GOT3 (cell line): ENCODE data around the gene PCCB.
"Not testable (repeated sequence)": the region's sequence is repeated elsewhere in the genome, so short reads cannot be mapped to it uniquely, and the experiment has no call there.

Experiments
- DNase-seq: peaks from one replicate; lab custom pipeline; 2025; ENCODE audit warnings: mixed read lengths; lab: John Stamatoyannopoulos, UW

The PCCB gene

DNA sequence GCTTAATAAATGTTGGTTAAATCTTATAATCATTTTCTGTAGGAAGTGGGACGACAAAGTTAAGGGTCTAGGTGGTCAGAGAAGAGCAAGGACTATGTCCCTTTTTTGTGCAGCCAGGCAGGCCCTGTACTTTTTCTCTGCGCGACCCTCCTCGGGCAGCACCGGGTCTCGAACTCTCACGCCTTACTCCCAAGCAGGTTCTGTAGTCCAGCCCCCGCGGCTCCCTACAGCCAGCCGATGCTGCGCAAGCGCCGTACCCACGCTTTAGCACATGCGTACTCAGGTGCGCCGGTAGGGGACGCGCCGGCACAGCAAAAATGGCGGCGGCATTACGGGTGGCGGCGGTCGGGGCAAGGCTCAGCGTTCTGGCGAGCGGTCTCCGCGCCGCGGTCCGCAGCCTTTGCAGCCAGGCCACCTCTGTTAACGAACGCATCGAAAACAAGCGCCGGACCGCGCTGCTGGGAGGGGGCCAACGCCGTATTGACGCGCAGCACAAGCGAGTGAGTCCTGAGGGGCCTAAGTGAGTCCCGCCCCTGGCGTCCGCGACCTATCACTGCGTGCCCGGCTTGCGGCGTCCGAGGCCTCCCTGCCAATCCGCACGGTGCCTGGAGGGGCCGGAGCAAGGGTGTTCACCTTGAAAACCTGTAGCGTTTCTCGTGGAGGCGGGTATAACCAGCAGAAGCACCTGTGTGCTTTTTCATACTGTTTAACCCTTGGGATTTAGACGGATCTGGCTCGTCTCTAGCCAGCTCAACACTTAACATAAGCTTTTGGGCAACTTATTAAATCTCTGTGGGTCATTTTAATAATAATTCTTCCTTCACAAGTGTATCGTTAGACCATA is at the start of gene PCCB:
Gene PCCB, plus strand, starts transcription at position 282 of the 844 bp plus-strand sequence. Its CDS starts 36 bp downstream, at position 318.
- peak; percentile 92 for DNase-seq

DNA sequence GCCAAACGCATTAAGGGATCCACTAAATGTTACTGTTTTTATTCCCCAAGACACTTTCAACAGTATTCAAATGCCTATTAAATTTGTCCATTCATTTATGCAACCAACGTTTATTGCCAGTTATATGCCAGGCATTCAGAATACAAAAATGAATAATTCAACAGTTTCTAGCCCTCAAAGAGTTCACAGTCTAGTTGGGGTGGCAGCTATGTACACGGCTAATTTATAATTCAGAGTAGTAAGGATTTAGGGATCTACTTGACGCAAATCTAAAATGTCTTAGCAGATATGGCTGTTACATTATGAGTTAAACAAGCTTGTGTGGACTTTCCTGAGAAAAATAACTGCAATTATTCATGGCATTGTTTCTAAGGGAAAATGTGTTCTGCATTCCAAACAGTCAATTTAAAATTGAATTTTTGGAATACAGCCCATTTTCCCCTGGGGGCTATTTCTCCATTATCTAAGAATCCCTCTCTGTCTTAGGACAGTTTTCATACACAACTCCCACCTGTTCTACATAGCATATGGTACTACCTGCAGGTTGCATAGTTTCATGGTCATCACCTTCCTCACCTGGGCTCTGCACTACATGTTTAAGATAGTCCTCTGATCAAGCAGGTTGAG is 42.5 kb upstream of the PCCB start:
- DNase-seq: no peak

DNA sequence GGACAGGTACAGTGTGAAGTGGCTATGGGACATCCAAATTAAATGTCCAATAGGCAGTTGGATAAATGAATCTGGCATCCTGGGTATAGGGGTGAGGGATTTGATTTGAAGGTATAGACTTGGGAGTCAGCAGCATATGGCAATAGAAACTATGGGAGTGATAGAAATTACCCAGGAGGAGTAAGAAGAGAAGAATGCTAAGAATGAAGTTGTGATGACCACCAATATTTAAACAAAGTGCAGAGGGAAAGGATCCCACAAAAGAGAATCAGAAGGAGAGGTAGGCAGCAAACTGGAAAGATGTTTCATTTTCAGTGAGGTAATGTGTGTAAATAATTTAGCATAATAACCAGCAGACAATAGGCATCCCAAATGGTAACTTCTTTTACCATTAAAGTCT is 40.2 kb upstream of the PCCB start:
- no peak for DNase-seq

DNA sequence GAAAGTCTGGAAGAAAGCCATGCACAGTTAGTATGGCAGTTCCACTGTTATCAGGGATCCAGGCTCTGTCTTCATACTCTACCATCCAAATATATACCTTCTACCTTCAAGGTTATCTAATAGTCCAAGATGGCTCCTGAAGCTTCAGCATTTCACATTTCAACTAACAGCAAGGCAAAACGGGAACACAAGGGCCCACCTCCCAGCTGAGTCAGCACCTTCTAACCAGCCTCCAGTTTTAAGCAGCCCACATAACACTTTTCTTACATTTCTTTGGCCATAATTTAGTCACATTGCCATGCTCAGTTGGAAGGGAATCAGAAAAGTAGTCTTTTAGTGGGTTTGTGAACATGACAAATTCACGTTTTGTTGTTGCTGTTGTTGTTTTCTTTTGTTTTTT is 38.6 kb upstream of the PCCB start:
- DNase-seq: no peak

DNA sequence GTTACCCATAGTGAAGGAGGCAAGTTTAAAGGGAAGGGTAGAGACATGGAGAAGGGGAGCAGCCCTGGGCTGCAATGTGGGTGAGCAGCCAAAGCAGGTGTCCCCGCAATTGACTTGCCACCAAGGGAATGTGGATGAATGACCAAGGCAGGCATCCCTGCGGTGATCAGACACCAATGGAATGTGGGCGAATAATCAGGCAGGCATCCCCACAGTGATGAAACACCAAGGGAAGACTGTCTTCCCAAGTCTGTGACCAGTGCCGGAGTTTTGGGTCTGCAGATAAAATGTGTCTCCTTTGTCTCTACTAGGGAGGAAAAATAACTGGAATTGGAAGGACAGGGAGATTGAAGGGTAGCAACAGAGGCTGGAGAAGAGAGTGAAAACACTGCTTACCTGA is 27.4 kb upstream of the PCCB start:
- not testable (repeated sequence) for DNase-seq

- no peak for DNase-seq
Observed at GRCh38 chr3:136232413-136232812, 17.7 kb upstream of the PCCB start.

GRCh38 chr3:136235545-136235944 is 14.6 kb upstream of the PCCB start:
- no peak for DNase-seq

GRCh38 chr3:136236109-136236508 is 14.0 kb upstream of the PCCB start:
- no peak for DNase-seq

- DNase-seq: no peak
Observed at GRCh38 chr3:136237103-136237502, 13.0 kb upstream of the PCCB start.

DNA sequence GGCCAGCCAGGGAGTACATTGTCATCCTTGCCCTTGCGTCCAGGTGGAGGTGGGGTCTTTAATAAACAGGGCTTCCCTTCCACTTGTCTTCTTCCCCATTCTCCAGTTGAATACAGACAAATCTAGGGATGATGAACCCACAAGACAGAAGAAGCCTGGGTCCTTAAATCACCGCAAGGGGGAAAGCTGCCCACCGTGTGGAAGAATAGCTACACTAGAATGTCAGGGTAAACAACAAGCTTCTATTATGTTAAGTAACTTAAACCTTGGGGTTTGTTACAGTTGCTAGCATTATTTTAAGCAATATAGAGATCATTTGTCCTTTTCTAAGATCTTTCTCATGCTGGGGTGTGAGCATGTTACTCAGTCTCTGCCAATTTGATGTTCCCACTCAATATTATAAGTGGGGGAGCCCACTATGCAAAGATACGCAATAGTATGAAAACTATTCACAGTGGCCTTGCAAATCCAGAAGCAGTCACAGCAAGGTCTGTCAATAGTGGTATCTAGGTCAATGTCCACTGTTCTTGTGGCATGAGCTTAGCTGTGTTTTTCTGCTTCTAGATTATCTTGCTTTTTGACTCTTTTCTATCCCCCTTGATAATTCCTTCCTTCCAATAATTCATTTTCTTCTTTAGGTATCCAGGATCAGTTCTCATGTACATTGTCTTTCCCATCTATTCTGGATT is 12.0 kb upstream of the PCCB start:
- no peak for DNase-seq

DNA sequence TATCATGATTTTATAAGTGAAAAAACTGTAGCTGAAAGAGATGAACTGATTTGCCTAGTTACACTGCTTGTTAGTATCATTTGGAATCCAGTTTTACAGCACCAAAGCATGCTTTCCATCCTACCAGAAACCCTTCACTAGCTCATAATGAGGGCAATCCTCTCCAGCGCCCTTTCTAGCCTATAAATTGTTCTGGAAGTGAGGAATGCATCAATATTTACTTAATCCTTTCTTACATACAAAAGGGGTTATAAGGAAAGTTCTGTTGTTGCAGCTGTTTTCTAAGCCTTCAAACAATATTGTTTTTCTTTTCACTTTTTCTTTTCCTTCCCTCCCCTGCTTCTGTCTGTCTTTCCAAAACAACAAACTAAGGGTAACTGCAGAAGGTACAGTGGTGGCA is 11.0 kb upstream of the PCCB start:
- no peak for DNase-seq

DNA sequence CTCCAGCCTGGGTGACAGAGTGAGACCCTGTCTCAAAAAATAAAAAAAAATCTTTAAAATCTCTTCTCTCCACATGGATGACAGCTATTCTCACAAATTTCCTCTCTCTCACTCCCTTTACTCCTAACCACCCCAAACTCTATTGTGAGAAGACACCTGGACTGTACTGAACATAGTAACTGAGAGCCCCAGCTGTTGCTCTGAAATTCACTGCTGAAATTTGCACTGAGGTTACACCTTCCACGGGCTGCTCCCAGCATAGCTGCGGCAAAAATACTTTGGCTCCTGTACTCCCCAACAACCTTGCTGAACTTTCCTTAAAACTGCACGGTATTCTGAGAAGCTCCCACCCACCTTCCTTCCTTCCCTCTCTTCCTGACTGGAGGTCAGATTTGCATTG is 4.4 kb upstream of the PCCB start:
- no peak for DNase-seq

GRCh38 chr3:136247436-136247835 is 2.7 kb upstream of the PCCB start:
- no peak for DNase-seq

DNA sequence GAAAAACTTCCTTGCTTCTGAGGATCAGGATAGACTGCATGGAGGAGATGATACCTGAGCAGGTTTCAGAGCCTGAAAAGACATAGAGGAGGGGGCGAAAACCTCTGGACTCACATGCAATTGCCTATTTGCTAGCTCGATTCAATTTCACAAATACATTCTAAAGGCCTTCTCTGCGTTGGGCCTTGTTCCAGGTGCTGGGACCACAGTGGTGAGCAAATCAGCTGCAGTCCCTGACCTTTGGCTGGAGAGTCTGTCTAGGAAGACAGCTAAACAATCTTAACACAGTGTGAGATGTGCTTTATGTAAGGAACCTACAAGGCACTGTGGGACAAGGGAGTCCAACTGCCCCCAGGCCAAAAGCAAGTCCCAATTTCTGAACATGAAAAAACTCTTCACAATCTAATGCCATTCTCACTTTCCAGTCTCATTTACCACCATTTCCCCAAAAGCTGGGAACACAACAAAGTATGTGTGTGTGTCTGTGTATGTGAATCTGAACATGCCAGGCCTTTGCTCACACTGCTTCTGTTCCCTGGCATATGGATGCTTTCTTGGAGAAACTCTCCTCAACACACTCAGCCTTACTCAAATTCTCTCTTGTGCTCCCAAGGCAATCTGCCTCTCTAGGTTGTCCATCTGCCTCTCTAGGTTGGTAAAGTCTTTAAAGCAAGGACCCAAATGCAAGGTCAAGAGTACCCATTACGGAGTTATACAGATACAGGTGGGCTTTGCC is 2.1 kb upstream of the PCCB start:
- DNase-seq: no peak

GRCh38 chr3:136249091-136249490 is 1.0 kb upstream of the PCCB start:
- DNase-seq: no peak

DNA sequence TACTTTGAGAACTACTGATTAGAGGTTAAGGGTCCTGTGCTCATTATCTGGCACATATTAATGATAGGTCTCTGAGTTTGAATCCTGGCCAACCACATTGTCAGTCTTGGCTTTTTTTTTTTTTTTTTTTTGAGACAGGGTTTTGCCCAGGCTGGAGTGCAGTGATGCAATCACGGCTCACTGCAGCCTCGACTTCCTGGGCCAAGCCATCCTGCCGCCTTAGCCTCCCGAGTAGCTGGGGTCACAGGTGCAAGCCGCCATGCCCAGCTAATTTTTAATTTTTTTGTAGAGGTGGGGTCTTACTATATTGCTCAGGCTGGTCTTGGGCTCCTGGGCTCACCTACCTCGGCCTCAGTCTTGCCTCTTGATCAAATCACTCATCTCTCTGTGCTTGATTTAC is 547 bp upstream of the PCCB start:
- DNase-seq: no peak

DNA sequence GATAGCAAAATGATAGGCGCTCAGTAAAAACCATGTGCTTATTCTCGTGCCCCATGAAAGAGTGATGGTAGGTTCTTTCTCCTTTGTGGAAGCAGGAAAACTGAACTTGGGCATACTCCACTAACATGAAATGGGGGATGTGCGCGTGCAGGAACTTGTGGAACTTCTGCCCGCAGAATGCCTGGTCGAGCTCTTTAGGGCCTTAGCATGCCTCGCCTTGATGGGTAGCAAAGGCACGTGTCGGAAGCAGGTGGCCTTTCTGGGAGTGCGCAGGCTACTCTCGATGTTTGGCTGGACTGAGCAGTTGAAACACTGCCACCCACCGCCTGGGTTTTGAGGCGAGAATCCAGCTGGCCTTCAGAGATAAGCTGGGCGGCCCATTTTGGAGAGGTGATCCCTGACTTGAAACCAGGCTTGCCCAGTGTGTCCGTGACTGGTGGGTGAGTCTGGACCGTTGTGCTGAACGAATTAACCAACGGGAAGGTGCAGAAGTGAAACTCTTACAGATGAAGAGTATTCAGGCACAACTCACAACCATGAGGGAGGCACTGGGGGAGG is 842 bp downstream of the PCCB start:
- no peak for DNase-seq

DNA sequence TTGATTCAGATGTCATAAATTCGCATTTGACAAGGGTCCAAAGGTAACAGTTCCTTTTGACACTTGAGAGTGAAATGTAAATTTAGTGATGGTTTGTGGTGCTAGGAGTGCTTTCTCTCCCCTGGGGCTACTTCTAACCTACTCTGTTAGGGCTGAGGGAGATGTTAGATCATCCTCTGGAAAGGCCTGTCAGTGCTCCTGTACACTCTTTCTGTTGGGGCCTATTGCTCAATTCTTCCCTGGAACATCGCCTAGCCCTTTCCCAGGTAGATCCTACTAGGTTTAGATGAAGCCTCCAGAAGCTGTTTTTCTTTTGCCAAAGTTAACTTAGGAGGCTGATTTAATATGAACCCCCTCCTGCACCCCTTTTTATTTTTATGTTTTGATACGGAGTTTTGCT is 1.4 kb downstream of the PCCB start:
- DNase-seq: no peak

DNA sequence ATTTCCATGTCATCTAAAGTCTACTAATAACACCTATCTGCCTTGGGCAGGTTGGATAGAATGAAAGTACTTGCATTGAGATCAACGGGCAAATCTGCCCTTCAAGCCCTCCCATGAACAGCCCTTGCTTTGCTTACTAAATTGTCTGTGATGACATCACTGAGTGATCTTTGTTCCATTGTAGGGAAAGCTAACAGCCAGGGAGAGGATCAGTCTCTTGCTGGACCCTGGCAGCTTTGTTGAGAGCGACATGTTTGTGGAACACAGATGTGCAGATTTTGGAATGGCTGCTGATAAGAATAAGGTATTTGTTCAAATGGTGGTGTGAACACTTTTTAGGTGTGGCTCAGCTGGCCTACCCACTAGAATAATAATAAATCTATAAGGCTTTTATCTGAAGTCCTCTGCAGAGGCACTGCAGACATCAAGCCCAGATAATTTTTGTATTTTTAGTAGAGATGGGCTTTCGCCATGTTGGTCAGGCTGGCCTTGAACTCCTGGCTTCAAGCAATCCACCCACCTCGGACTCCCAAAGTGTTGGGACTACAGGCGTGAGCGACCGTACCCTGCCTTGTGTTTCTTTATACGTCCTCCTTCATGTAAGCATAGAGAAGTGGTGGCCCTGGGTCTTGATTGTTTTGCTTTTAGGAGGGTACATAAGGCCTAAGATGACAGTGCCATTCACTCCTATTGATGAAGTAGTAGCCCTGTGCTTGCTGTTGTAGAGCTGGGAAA is 5.7 kb downstream of the PCCB start:
- no peak for DNase-seq

GRCh38 chr3:136258199-136258598 is 8.1 kb downstream of the PCCB start:
- no peak for DNase-seq

DNA sequence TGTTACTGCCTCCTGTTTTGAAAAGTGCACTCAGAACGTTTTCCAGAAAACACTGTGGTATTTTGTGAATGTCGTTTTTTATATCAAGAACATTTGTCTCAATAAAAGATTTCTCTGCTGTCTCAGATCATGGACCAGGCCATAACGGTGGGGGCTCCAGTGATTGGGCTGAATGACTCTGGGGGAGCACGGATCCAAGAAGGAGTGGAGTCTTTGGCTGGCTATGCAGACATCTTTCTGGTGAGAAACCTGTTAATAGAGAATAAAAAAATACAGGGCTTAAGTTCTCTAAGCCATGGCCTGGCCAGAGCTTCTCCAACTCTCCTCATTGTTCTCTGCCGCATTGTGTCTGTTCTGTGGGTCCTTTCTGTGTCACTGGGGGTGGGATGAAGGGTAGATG is 11.7 kb downstream of the PCCB start:
- DNase-seq: no peak
